ENCODE measurements around the gene DTX3. TPM values are rescaled to one million over a fixed set of nuclear protein-coding genes. Genes with fewer than 3 reads are reported as not detected.

DTX3 gene
- total RNA-seq, 1 donor from 2014 or later: 29.9 TPM

DNA sequence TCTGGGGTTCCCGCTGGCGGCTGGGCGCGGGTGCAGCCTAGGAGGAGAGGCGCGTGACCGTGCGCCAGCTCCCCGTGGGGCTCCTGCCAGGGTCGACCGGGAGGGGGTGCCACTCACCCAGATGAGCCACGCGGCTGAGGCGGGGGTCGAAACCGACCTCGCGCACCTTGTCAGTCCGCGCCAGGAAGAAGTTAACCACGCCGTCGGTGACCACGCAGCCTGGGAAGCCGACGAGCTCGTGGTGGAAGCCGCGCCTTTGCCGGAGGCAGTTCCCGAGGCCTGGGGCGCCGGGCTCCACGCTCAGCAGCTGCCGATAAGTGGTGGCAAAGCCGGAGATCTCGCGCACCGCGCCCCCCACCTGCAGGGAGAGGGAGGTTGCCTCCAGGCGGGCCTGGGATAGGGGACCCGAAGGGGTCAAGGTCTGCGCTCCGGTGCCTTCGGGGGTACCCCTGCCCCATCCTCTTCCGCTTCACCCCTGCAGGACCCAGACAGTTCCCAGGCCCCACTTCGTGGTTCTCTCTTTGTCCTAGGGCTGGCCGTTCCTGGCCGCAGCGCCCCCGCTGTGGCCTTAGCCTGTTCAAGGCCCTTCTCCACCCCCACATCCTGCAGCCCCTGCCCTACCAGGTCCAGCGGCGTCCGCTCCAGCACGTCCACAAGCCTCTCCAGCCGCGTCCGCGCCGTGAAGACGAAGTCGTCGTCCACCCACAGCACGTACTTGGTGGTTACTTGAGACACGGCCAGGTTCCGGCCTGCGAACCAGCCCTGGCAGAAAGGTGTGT is 23.1 kb downstream of the DTX3 start:
- Mint-ChIP-seq H3K27me3 (ENCODE audit: unreplicated experiment) (peaks cover 24% of the 10 kb centered on the region), H3K9me3 (ENCODE audit: unreplicated experiment) (no peaks in the 10 kb centered on the region), H3K27ac (ENCODE audit: unreplicated experiment) (no peak overlapping the region), H3K4me3 (ENCODE audit: unreplicated experiment) (no peak overlapping the region), H3K36me3 (ENCODE audit: unreplicated experiment) (peaks cover 2% of the 10 kb centered on the region), H3K4me1 (ENCODE audit: unreplicated experiment) (peaks cover 2% of the 10 kb centered on the region)
- peak; percentile 82 for DNase-seq (ENCODE audit: extremely low spot score, unreplicated experiment)
- TF ChIP-seq, protein P1, sequence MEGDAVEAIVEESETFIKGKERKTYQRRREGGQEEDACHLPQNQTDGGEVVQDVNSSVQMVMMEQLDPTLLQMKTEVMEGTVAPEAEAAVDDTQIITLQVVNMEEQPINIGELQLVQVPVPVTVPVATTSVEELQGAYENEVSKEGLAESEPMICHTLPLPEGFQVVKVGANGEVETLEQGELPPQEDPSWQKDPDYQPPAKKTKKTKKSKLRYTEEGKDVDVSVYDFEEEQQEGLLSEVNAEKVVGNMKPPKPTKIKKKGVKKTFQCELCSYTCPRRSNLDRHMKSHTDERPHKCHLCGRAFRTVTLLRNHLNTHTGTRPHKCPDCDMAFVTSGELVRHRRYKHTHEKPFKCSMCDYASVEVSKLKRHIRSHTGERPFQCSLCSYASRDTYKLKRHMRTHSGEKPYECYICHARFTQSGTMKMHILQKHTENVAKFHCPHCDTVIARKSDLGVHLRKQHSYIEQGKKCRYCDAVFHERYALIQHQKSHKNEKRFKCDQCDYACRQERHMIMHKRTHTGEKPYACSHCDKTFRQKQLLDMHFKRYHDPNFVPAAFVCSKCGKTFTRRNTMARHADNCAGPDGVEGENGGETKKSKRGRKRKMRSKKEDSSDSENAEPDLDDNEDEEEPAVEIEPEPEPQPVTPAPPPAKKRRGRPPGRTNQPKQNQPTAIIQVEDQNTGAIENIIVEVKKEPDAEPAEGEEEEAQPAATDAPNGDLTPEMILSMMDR (IDR thresholded peaks at IDR 0.05): no peak

DNA sequence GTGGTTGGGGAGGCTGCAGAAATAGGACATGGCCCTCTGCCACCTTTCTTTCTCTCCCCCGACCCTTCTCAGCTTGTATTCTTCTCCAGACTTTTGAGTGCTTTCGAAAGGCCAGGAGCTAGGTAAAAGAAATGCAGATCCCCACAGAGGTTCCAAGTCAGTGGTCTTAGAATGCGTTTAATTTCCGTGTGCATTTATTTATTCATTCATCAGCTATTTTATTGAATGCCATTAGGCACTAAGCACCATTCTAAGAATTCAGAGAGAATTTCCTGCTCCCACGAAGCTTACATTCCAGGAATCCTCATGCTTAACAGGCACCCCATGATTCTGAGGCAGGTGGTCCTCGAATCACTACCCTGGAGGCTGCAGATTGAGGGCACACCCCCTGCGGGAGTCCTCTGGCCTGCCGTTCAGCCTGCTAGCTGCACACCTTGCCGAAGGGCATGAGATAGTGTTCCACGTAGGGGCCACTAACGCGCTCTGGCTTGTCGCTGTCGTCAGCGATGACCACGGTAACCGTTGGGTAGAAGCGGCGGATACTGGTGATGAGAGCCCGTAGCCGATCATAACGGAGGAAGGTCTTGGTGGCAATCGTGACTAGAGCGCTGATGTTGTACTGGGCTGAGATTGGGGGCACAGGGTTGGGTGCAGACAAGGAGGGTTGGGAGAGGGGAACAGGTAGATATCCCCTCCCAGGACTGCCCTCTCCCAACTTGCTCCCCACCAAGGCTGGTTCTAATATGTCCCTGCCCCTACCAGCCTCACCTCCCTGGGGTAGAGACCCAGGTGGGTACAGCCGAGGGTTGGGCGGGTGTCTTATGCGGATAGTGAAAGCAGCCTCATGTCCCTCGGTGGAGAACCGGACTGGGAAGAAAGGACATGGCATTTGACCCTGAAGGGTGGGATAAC is 23.9 kb downstream of the DTX3 start:
- H3K27ac Mint-ChIP-seq (ENCODE audit: unreplicated experiment): no peak overlapping the region
- peaks cover 7% of the 10 kb centered on the region for H3K4me1 Mint-ChIP-seq (ENCODE audit: unreplicated experiment)
- peaks cover 16% of the 10 kb centered on the region for H3K27me3 Mint-ChIP-seq (ENCODE audit: unreplicated experiment)
- TF ChIP-seq, protein P1 (IDR thresholded peaks at IDR 0.05): no peak
- no peaks in the 10 kb centered on the region for H3K9me3 Mint-ChIP-seq (ENCODE audit: unreplicated experiment)
- H3K4me3 Mint-ChIP-seq (ENCODE audit: unreplicated experiment): no peak overlapping the region
- peak; percentile 79 for DNase-seq (ENCODE audit: extremely low spot score, unreplicated experiment)
- peaks cover 2% of the 10 kb centered on the region for H3K36me3 Mint-ChIP-seq (ENCODE audit: unreplicated experiment)

DNA sequence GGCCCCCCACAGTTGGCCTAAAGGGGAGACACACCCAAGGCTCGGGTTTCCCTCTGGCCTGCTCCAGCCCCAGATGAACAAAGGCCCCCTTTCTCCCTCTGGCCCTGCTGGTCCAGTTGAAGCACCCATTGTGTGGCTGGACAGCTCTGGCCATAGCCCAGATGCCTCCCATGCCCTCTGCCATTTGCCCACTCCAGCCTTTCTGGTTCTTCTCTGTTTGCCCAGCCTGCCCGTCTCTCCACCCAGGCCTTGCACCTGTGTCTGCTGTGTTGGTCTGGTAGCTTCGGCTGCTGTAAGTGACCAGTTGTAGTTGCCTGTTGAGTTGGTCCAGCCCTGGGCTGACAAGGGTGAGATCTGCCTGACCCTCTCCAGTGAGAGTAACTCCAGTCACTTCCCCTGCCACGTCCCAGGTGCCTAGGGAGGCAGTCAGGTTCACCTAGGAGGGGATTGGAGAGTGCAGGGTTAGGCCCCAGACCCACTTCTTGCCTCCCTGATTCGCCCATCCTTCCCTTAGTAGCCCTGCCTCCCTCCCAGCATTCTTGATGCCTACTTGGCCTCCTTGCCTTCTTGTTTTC is 25.4 kb downstream of the DTX3 start:
- Mint-ChIP-seq H3K27me3 (ENCODE audit: unreplicated experiment) (peaks cover 5% of the 10 kb centered on the region), H3K4me1 (ENCODE audit: unreplicated experiment) (peaks cover 8% of the 10 kb centered on the region), H3K4me3 (ENCODE audit: unreplicated experiment) (no peak overlapping the region), H3K36me3 (ENCODE audit: unreplicated experiment) (peaks cover 2% of the 10 kb centered on the region), H3K9me3 (ENCODE audit: unreplicated experiment) (no peaks in the 10 kb centered on the region), H3K27ac (ENCODE audit: unreplicated experiment) (no peak overlapping the region)
- TF ChIP-seq, protein P1 (IDR thresholded peaks at IDR 0.05): no peak
- peak; percentile 62 for DNase-seq (ENCODE audit: extremely low spot score, unreplicated experiment)

DNA sequence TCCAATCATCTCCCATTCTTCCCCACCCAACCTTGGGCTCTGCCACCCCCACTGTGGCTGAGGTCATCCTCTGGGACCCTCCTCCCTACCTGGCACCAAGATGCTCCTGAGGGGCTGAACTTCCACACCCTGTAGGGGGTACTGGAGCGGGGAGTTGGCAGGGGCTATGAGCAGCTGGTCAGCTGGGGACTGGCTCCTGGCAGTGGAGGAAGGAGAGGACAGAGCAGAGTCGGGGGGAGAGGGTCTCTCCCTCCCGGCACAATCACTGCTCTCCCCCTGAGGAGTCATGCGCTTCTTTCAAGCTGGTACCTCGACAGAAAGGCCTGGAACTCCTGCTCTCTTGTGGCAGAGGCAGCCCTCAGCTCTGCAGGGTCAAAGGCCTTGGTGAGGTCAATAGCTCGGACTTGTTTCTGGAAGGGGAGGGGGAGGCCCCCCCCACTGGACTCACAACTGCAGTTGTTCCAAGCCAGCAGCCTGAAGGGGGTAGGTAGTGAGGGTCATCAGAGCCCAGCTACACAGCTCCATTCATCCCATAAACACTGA is 26.3 kb downstream of the DTX3 start:
- DNase-seq (ENCODE audit: extremely low spot score, unreplicated experiment): peak; percentile 73
- peaks cover 5% of the 10 kb centered on the region for H3K27me3 Mint-ChIP-seq (ENCODE audit: unreplicated experiment)
- H3K4me3 Mint-ChIP-seq (ENCODE audit: unreplicated experiment): no peak overlapping the region
- peaks cover 8% of the 10 kb centered on the region for H3K4me1 Mint-ChIP-seq (ENCODE audit: unreplicated experiment)
- H3K27ac Mint-ChIP-seq (ENCODE audit: unreplicated experiment): no peak overlapping the region
- H3K36me3 Mint-ChIP-seq (ENCODE audit: unreplicated experiment): peaks cover 2% of the 10 kb centered on the region
- TF ChIP-seq, protein P1 (IDR thresholded peaks at IDR 0.05): no peak
- no peaks in the 10 kb centered on the region for H3K9me3 Mint-ChIP-seq (ENCODE audit: unreplicated experiment)
